HepG2 (cell line): ENCODE data around the gene MRPL28. TPM values are rescaled to one million over a fixed set of nuclear protein-coding genes. Genes with fewer than 3 reads are reported as not detected.
A peak's percentile ranks its signal among the peaks of the same experiment; 100 is the strongest.

Experiments
- CBFB ChIP-seq: sonication (generic); formaldehyde crosslinking; IDR thresholded peaks from 2 replicates; pipeline ENCODE4 v1.4.0; 2020; ENCODE audit warnings: missing genetic modification reagents
- ESRRA ChIP-seq: sonication (generic); formaldehyde crosslinking; IDR thresholded peaks from 2 replicates; pipeline ENCODE4 v1.5.1; 2020; ENCODE audit warnings: mild to moderate bottlenecking, low read depth, missing genetic modification reagents
- FOXO1 ChIP-seq: sonication (generic); formaldehyde crosslinking; IDR thresholded peaks from 2 replicates; pipeline ENCODE4 v1.4.0; 2020; ENCODE audit warnings: missing genetic modification reagents
- GMEB1 ChIP-seq: sonication (generic); formaldehyde crosslinking; IDR thresholded peaks from 2 replicates; pipeline ENCODE4 v1.5.1; 2020; ENCODE audit warnings: missing genetic modification reagents, mild to moderate bottlenecking, borderline replicate concordance
- HINFP ChIP-seq: sonication (generic); formaldehyde crosslinking; IDR thresholded peaks from 2 replicates; pipeline ENCODE4 v1.4.0; 2020; ENCODE audit warnings: low read depth, mild to moderate bottlenecking, missing genetic modification reagents
- KAT7 ChIP-seq: IDR thresholded peaks from 2 replicates; pipeline ENCODE4 v1.6.1; 2018; ENCODE audit warnings: borderline replicate concordance, missing compliant biosample characterization
- KDM2A ChIP-seq: sonication (generic); formaldehyde crosslinking; IDR thresholded peaks from 2 replicates; pipeline ENCODE4 v1.4.0; 2020; ENCODE audit warnings: low read depth, missing genetic modification reagents, borderline replicate concordance
- KDM5A ChIP-seq: fragments of 200-600 bp; sonication (generic); IDR thresholded peaks from 2 replicates; pipeline ENCODE4 v1.7.0; 2018; ENCODE audit warnings: antibody characterized with exemption, mild to moderate bottlenecking, low read length, borderline replicate concordance
- MATR3 ChIP-seq: sonication (generic); formaldehyde crosslinking; IDR thresholded peaks from 2 replicates; pipeline ENCODE4 v1.4.0; 2020; ENCODE audit warnings: missing genetic modification reagents
- NFYC ChIP-seq: IDR thresholded peaks from 2 replicates; pipeline ENCODE4 v1.6.1; 2016; ENCODE audit warnings: missing genetic modification reagents, missing compliant biosample characterization
- PATZ1 ChIP-seq: sonication (generic); formaldehyde crosslinking; IDR thresholded peaks from 2 replicates; pipeline ENCODE4 v1.4.0; 2020; ENCODE audit warnings: missing genetic modification reagents
- PITX1 ChIP-seq: sonication (generic); formaldehyde crosslinking; IDR thresholded peaks from 2 replicates; pipeline ENCODE4 v1.5.1; 2020; ENCODE audit warnings: mild to moderate bottlenecking, missing genetic modification reagents
- SALL1 ChIP-seq: sonication (generic); formaldehyde crosslinking; IDR thresholded peaks from 2 replicates; pipeline ENCODE4 v1.8.0; 2022; ENCODE audit warnings: mild to moderate bottlenecking, missing genetic modification reagents
- TCF12 ChIP-seq, 2 experiments: fragments of 450-650 bp in 1 of 2; sonication (generic) in 1 of 2; formaldehyde crosslinking in 1 of 2; IDR thresholded peaks; 2 replicates each; pipeline versions ENCODE4 v1.6.1 to v1.8.0; 2017 to 2022; ENCODE audit warnings: antibody characterized with exemption in 1 of 2, mild to moderate bottlenecking in 1 of 2, missing genetic modification reagents in 1 of 2, moderate library complexity in 1 of 2
- TEAD3 ChIP-seq: optimal IDR thresholded peaks from 2 replicates; pipeline ENCODE3; 2016; ENCODE audit warnings: borderline replicate concordance
- TFE3 ChIP-seq: IDR thresholded peaks from 2 replicates; pipeline ENCODE4 v1.6.1; 2016
- TOPORS ChIP-seq: sonication (generic); formaldehyde crosslinking; IDR thresholded peaks from 2 replicates; pipeline ENCODE4 v1.8.0; 2023; ENCODE audit warnings: mild to moderate bottlenecking, missing genetic modification reagents
- YY1 ChIP-seq: IDR thresholded peaks from 2 replicates; pipeline ENCODE4 v1.6.1; 2011; ENCODE audit warnings: low read length, low read depth, moderate library complexity, mild to moderate bottlenecking; ENCODE audit not compliant: insufficient read depth, insufficient replicate concordance
- ZNF180 ChIP-seq: sonication (generic); formaldehyde crosslinking; IDR thresholded peaks from 2 replicates; pipeline ENCODE4 v1.4.0; 2020; ENCODE audit warnings: low read depth, missing genetic modification reagents, borderline replicate concordance
- ZNF275 ChIP-seq: sonication (generic); formaldehyde crosslinking; IDR thresholded peaks from 2 replicates; pipeline ENCODE4 v1.8.0; 2022; ENCODE audit warnings: missing genetic modification reagents, mild to moderate bottlenecking, inconsistent platforms, borderline replicate concordance
- ZNF430 ChIP-seq: sonication (generic); formaldehyde crosslinking; IDR thresholded peaks from 2 replicates; pipeline ENCODE4 v1.9.0; 2021; ENCODE audit warnings: mild to moderate bottlenecking, missing genetic modification reagents
- ZNF761 ChIP-seq: sonication (generic); formaldehyde crosslinking; conservative IDR thresholded peaks from 2 replicates; pipeline ENCODE4 v1.4.0; 2020; ENCODE audit warnings: mild to moderate bottlenecking, missing genetic modification reagents
- ZNF878 ChIP-seq: sonication (generic); formaldehyde crosslinking; IDR thresholded peaks from 2 replicates; pipeline ENCODE4 v1.8.1; 2023; ENCODE audit warnings: mild to moderate bottlenecking, missing genetic modification reagents, moderate library complexity
- polyA plus RNA-seq, 8 experiments: library from polyadenylated mRNA; depleted of rRNA in 3 of 8; stranded (reverse) in 7 of 8; unstranded in 1 of 8; fragments of >200 nt; fragmentation: Illumina TruSeq in 4 of 8; extraction: Trizol in 4 of 8; gene quantifications; 2 replicates each; pipeline versions ENCODE4 v1.2.1 to v1.2.3, GENCODE V29; 2011 to 2016; ENCODE audit warnings: low read depth in 4 of 8, missing spikeins in 1 of 8, mixed read lengths in 1 of 8; ENCODE audit not compliant: insufficient read depth in 1 of 8
- total RNA-seq, 5 experiments: library from RNA; depleted of rRNA; stranded (reverse); fragments of >200 nt; fragmentation: Illumina TruSeq; extraction: Trizol; gene quantifications; 2 replicates each; pipeline ENCODE4 v1.2.3, GENCODE V29; 2016; ENCODE audit warnings: low read depth in 1 of 5

The MRPL28 gene
- total and polyA plus RNA-seq, 2 of the 13 experiments (the other 11 are each of a cell fraction or from before 2014, with no cell fraction given), result 114 to 135 TPM

GRCh38 chr16:396605-397004, 26.3 kb upstream of the MRPL28 start (continued):
- TF ChIP-seq GMEB1, result no peak
- TF ChIP-seq CBFB (CRISPR knock-in tag), result no peak
- peak; percentile 49; the same call in 1 of the 2 replicates for TF ChIP-seq KAT7 (CRISPR knock-in tag)
- no peak for TF ChIP-seq ZNF275 (CRISPR knock-in tag)
- peak; percentile 30; the same call in 1 of the 2 replicates for TF ChIP-seq KDM5A
- no peak for TF ChIP-seq ESRRA
- TF ChIP-seq TOPORS, result no peak
- peak; percentile 21; the same call in 1 of the 2 replicates for TF ChIP-seq NFYC
- 0 out of 2 replicates have a peak, but pooled peaks have one; percentile 23 for TF ChIP-seq FOXO1
- TF ChIP-seq PATZ1 (CRISPR knock-in tag), result peak; percentile 85
- no peak for TF ChIP-seq MATR3 (CRISPR knock-in tag)
- TF ChIP-seq TEAD3 (CRISPR knock-in tag), result peak; percentile 22
- peak; percentile 25 for TF ChIP-seq YY1
- peak; percentile 49; the same call in 1 of the 2 replicates for TF ChIP-seq PITX1 (CRISPR knock-in tag)
- no peak for TF ChIP-seq ZNF180 (CRISPR knock-in tag)
- 0 out of 2 replicates have a peak, but pooled peaks have one; percentile 33 for TF ChIP-seq TFE3 (CRISPR knock-in tag)
- peak; percentile 69 for TF ChIP-seq KDM2A
- TF ChIP-seq TCF12 (IDR thresholded peaks at IDR 0.05), result no peak
- TF ChIP-seq TCF12 (CRISPR knock-in tag; IDR thresholded peaks at IDR 0.05), result no peak
- 0 out of 2 replicates have a peak, but pooled peaks have one; percentile 41 for TF ChIP-seq ZNF430 (CRISPR knock-in tag)
- TF ChIP-seq HINFP (CRISPR knock-in tag), result peak; percentile 47; the same call in 1 of the 2 replicates
- TF ChIP-seq ZNF878, result no peak
- peak; percentile 53 for TF ChIP-seq SALL1 (CRISPR knock-in tag)
- no peak for TF ChIP-seq ZNF761 (CRISPR knock-in tag)
